Stimulated activated CD8-positive, alpha-beta memory T cell treated with anti-CD3 and anti-CD28 coated beads, Interleukin-7, amount 100 ng/mL, for 24 hours (primary cell): ENCODE measurements around the gene PLSCR1.

Source experiments
- DNase-seq: peaks from one replicate; pipeline ENCODE4 v3.0.0-alpha.2; 2020; ENCODE audit warnings: low read depth

Gene PLSCR1

DNA sequence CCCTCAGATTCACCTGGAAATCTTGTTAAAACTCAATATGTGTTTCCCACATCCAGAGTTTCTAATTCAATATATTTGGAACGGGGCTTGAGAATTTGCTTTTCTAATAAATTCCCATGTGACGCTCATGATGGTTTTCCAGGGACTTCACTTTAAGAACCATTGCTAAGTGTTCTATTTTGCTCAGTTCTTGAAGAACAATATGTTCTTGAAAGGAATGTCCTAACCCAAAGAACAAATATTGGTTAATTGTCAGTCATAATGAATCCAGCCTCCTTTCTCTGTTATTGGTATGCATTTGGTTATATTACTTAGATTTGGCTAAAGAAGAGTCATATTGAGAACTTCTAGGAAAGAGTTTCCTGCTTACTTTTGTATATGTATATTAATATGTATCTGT lies 70.7 kb downstream of the PLSCR1 start:
- DNase-seq, result no peak

- DNase-seq, result no peak
Observed at GRCh38 chr3:146472611-146473010, 71.8 kb downstream of the PLSCR1 start.

DNA sequence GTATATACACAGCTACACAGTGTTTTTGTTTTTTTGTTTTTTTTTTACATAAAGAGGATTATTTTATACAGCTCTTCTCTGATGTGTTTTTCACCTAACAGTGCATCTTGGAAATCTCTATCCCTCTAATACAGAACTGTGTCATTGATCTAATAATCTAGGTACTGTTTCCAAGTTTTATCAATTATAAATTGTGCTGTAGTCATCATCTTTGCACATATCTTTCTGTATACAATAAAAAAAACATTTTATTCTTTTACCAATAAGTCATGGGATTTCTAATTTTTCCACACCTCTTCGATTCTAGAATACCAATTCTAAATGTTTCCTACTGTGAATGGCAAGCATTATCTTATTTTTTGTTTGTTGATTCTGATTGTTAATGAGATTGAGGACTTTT lies 73.4 kb downstream of the PLSCR1 start:
- no peak for DNase-seq

- no peak for DNase-seq
Observed at GRCh38 chr3:146470425-146470990, 73.9 kb downstream of the PLSCR1 start.

GRCh38 chr3:146469150-146470017 lies 75.0 kb downstream of the PLSCR1 start, which contains the start of gene PLSCR2:
TSS of gene PLSCR2 (minus strand) at chr3:146469561. CDS start at chr3:146459904, 9,657 bp downstream.
- peak; percentile 18 for DNase-seq

- no peak for DNase-seq
Observed at GRCh38 chr3:146468671-146469149, 75.7 kb downstream of the PLSCR1 start.

GRCh38 chr3:146468234-146468633 lies 76.2 kb downstream of the PLSCR1 start:
- no peak for DNase-seq

DNA sequence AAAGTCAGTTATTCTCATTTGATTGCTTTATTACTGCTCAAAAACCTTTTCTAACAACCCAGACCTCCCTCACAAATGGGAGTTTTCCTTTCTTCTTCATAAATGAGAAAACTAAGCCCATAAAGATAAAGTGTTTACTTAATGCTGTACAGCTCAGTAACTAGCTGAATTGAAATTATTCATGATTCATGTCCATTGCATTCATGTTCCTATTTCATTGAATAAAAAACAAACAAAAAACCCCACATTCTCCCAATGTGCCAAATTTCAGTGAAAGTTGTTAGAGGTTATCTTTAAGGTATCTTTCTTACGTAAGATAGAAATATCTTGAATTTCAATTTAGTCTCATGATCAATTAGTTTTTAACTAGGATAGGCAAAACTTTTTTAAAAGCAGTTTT lies 77.8 kb downstream of the PLSCR1 start:
- no peak for DNase-seq

- no peak for DNase-seq
Observed at GRCh38 chr3:146465693-146466465, 78.5 kb downstream of the PLSCR1 start.
